HG03064 (cell line): Measurements from ENCODE around the gene CACNA1B.

ENCODE experiments used
- ATAC-seq: cut with Tn5 transposase; IDR thresholded peaks from one replicate; pipeline ENCODE4 v1.9.1; 2021; ENCODE audit warnings: low read depth; ENCODE audit not compliant: unreplicated experiment

Gene CACNA1B

GRCh38 chr9:137977571-137978261 lies 100.1 kb downstream of the CACNA1B start:
- ATAC-seq: no peak

- ATAC-seq: no peak
Measured at GRCh38 chr9:137978262-137978714, 100.7 kb downstream of the CACNA1B start.

- no peak for ATAC-seq
Measured at GRCh38 chr9:137982200-137982599, 104.6 kb downstream of the CACNA1B start.

- no peak for ATAC-seq
Measured at GRCh38 chr9:137984005-137984404, 106.4 kb downstream of the CACNA1B start.

- no peak for ATAC-seq
Measured at GRCh38 chr9:137984520-137985257, 107.1 kb downstream of the CACNA1B start.

GRCh38 chr9:137985637-137986071 lies 108.1 kb downstream of the CACNA1B start:
- ATAC-seq: no peak

GRCh38 chr9:137986268-137987099 lies 108.9 kb downstream of the CACNA1B start:
- ATAC-seq: no peak

GRCh38 chr9:137987244-137988030 lies 109.9 kb downstream of the CACNA1B start:
- ATAC-seq: no peak

GRCh38 chr9:137988051-137988450 lies 110.5 kb downstream of the CACNA1B start:
- no peak for ATAC-seq

GRCh38 chr9:137988701-137989100 lies 111.1 kb downstream of the CACNA1B start:
- ATAC-seq: no peak

- no peak for ATAC-seq
Measured at GRCh38 chr9:137989156-137989555, 111.6 kb downstream of the CACNA1B start.

GRCh38 chr9:137989999-137990715 lies 112.6 kb downstream of the CACNA1B start:
- no peak for ATAC-seq

- ATAC-seq: no peak
Measured at GRCh38 chr9:138003485-138004190, 126.1 kb downstream of the CACNA1B start.

- ATAC-seq: no peak
Measured at GRCh38 chr9:138006576-138007233, 129.1 kb downstream of the CACNA1B start.

- no peak for ATAC-seq
Measured at GRCh38 chr9:138007566-138007917, 130.0 kb downstream of the CACNA1B start.

- no peak for ATAC-seq
Measured at GRCh38 chr9:138007918-138008841, 130.6 kb downstream of the CACNA1B start.

GRCh38 chr9:138009016-138009802 lies 131.6 kb downstream of the CACNA1B start:
- no peak for ATAC-seq
